ENCODE data around the gene RANBP1. TPM values are rescaled to one million over a fixed set of nuclear protein-coding genes. Genes with fewer than 3 reads are reported as not detected.
"Not testable (repeated sequence)": the region's sequence is repeated elsewhere in the genome, so short reads cannot be mapped to it uniquely, and the experiment has no call there.

RANBP1 gene
- total RNA-seq, 2 donors from 2014 or later = 65.7 to 75.2 TPM

DNA sequence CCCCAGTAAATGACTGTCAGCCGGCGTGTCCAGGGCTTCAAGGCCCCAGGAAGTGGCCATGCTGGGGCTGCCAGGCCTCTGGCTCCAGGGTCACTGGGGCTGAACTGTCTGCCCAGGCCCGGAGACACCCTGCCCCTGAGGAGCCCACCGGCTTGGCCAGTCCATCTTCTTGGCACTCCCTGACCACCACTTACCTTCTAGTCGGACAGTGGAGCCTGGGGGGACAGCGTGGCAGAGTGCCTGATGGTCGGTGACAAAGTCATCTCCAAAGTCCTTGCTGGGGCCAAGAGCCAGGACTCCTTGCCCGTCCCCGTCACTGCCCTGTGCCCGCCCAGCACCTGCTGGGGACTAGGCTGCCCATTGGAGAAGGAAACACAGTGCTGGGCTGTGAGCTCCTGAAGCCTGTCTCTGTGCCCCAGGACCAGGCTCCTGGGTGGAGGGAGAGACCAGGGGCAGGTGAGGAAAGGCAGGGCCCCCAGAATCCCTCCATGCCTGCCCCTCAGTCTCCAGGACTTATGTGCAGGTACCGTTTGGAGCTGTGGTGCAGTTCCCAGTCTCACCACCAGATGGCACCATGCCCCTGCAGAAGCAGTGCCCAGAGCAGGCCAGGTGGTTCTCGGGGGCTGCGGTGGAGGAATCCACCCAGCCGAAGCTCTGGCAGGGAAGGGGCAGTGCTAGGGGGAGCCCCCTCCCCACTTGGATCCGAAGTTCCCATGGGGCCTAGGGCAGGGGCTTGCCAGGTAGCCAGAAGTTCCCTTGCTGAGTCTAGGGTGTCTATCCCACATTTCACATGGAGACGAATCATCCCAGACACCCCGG is 40.9 kb downstream of the RANBP1 start:
- peak overlapping the region; percentile 34 for H3K27ac Mint-ChIP-seq
- H3K36me3 Mint-ChIP-seq (ENCODE audit: low read depth) = no peaks in the 10 kb centered on the region

DNA sequence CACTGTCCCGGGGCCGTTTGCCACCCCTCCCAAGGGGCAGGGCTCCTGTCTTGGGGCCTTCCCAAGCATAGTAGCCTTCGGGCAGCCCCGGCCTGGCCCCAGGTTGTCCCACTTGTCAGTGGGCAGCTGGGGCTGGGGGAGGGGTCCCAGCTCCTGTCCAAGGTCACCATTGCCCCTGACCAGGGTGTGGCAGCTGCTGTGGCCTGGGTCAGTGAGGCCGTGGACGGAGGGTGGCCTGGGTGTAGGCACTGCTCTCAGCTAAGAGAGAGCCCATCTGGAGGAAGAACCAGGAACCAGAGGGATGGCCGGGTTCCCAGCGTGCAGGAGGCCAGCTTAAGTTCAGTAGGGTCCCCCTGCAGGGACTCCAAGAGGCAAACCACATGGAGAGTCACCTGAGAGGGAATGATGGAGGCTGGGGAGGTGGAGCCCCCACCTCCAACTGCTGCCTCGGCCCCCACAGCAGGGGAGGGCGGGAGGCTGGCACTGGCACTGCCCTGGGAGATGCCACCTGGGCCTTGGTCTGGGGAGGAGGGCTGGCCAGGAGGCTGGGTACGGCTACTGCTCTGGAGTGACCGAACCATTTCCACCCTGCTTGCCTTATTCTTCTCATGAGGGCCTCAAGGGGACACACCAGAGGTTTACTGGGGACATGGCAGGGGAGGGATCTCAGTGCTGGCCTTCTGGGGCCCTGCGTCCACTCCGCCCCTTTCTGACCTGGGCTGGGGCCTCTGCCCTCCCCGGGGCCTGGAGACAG is 41.7 kb downstream of the RANBP1 start:
- no peaks in the 10 kb centered on the region for H3K27me3 Mint-ChIP-seq
- H3K9me3 ChIP-seq (ENCODE audit: control insufficient read depth, low read length, poor library complexity, severe bottlenecking) = no peaks in the 10 kb centered on the region
- no peak overlapping the region for H3K4me3 Mint-ChIP-seq
- ATAC-seq (no peak), DNase-seq (no peak)
- H3K27ac Mint-ChIP-seq = peak overlapping the region; percentile 34
- H3K4me1 Mint-ChIP-seq = peaks cover 4% of the 10 kb centered on the region
- no peaks in the 10 kb centered on the region for H3K36me3 Mint-ChIP-seq (ENCODE audit: low read depth)

More for the DNA sequence above, 40.9 kb downstream of the RANBP1 start:
- peaks cover 4% of the 10 kb centered on the region for H3K4me1 Mint-ChIP-seq
- peak; percentile 72 to 90 (median 79) for DNase-seq
- H3K27me3 Mint-ChIP-seq = no peaks in the 10 kb centered on the region
- H3K9me3 ChIP-seq (ENCODE audit: control insufficient read depth, low read length, poor library complexity, severe bottlenecking) = no peaks in the 10 kb centered on the region
- peak; percentile 87 for ATAC-seq
- no peak overlapping the region for H3K4me3 Mint-ChIP-seq

GRCh38 chr22:20158391-20159036 is 42.6 kb downstream of the RANBP1 start:
- no peak overlapping the region for H3K4me3 Mint-ChIP-seq
- H3K27ac Mint-ChIP-seq = no peak overlapping the region
- ATAC-seq (no peak), DNase-seq (no peak)
- no peaks in the 10 kb centered on the region for H3K36me3 Mint-ChIP-seq (ENCODE audit: low read depth)
- H3K4me1 Mint-ChIP-seq = peaks cover 4% of the 10 kb centered on the region
- H3K27me3 Mint-ChIP-seq = no peaks in the 10 kb centered on the region
- no peaks in the 10 kb centered on the region for H3K9me3 ChIP-seq (ENCODE audit: control insufficient read depth, low read length, poor library complexity, severe bottlenecking)

- peaks cover 4% of the 10 kb centered on the region for H3K4me1 Mint-ChIP-seq
- no peak overlapping the region for H3K4me3 Mint-ChIP-seq
- no peak for ATAC-seq
- H3K27ac Mint-ChIP-seq = no peak overlapping the region
- H3K9me3 ChIP-seq (ENCODE audit: control insufficient read depth, low read length, poor library complexity, severe bottlenecking) = no peaks in the 10 kb centered on the region
- H3K36me3 Mint-ChIP-seq (ENCODE audit: low read depth) = no peaks in the 10 kb centered on the region
- no peaks in the 10 kb centered on the region for H3K27me3 Mint-ChIP-seq
- no peak for DNase-seq
Measured at GRCh38 chr22:20159076-20159475, 43.2 kb downstream of the RANBP1 start.

DNA sequence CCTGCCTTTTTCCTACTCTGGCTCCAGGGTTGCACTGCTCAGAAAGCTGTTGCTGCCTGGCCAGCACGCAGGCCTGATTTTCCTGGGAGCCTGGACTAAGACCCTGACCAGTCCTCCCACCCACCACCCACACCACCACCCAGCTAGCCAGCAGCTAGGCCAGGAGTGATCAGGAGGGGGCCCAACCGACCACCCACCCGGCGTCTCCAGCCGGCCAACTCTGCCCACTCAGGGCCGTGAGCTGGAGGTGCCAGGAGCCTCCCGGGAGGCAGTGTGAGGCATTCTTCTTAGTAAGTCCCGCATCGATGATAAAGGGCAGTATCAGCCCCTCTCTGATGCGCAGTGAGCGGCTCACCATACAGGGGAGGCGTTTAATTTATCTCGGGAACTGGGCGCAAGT is 43.6 kb downstream of the RANBP1 start:
- not testable (repeated sequence) for H3K27ac Mint-ChIP-seq; H3K36me3 Mint-ChIP-seq (ENCODE audit: low read depth); ATAC-seq; H3K4me3 Mint-ChIP-seq; H3K9me3 ChIP-seq (ENCODE audit: control insufficient read depth, low read length, poor library complexity, severe bottlenecking); H3K4me1 Mint-ChIP-seq; DNase-seq; H3K27me3 Mint-ChIP-seq

GRCh38 chr22:20160041-20160440 is 44.1 kb downstream of the RANBP1 start:
- H3K9me3 ChIP-seq (ENCODE audit: control insufficient read depth, low read length, poor library complexity, severe bottlenecking) = no peaks in the 10 kb centered on the region
- H3K4me3 Mint-ChIP-seq = no peak overlapping the region
- H3K27ac Mint-ChIP-seq = no peak overlapping the region
- H3K4me1 Mint-ChIP-seq = peaks cover 4% of the 10 kb centered on the region
- ATAC-seq = no peak
- H3K27me3 Mint-ChIP-seq = no peaks in the 10 kb centered on the region
- H3K36me3 Mint-ChIP-seq (ENCODE audit: low read depth) = no peaks in the 10 kb centered on the region
- DNase-seq = no peak

DNA sequence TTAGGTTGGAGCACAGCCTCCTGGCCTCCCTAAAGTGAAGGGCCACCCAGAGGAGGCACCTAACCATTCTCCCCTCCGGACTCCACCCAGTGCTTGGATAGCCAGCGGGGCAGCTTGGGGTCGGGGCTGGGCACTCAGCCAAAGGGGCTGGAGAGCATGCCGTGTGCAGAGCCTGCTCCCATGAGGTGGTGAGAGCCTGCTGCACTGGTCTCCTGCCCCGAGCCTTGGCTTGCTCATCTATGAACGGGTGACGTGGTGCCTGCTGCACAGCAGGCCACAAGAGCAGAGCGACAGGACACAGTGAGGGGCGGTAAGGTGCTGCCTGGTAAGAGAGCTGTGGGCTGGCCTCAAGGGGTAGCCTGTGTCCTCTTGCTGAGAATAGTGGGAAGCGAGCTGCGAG is 49.0 kb downstream of the RANBP1 start:
- ATAC-seq = no peak
- no peaks in the 10 kb centered on the region for H3K27me3 Mint-ChIP-seq
- no peak overlapping the region for H3K27ac Mint-ChIP-seq
- no peak for DNase-seq
- no peaks in the 10 kb centered on the region for H3K9me3 ChIP-seq (ENCODE audit: control insufficient read depth, low read length, poor library complexity, severe bottlenecking)
- H3K4me1 Mint-ChIP-seq = no peaks in the 10 kb centered on the region
- H3K4me3 Mint-ChIP-seq = no peak overlapping the region
- H3K36me3 Mint-ChIP-seq (ENCODE audit: low read depth) = no peaks in the 10 kb centered on the region

- no peak overlapping the region for H3K4me3 Mint-ChIP-seq
- no peaks in the 10 kb centered on the region for H3K36me3 Mint-ChIP-seq (ENCODE audit: low read depth)
- H3K9me3 ChIP-seq (ENCODE audit: control insufficient read depth, low read length, poor library complexity, severe bottlenecking) = no peaks in the 10 kb centered on the region
- no peaks in the 10 kb centered on the region for H3K4me1 Mint-ChIP-seq
- ATAC-seq = no peak
- no peak overlapping the region for H3K27ac Mint-ChIP-seq
- H3K27me3 Mint-ChIP-seq = peaks cover 3% of the 10 kb centered on the region
- DNase-seq = no peak
Measured at GRCh38 chr22:20165421-20165820, 49.5 kb downstream of the RANBP1 start.

- H3K36me3 Mint-ChIP-seq (ENCODE audit: low read depth) = no peaks in the 10 kb centered on the region
- no peak overlapping the region for H3K4me3 Mint-ChIP-seq
- no peak overlapping the region for H3K27ac Mint-ChIP-seq
- DNase-seq (no peak), ATAC-seq (no peak)
- H3K27me3 Mint-ChIP-seq = peaks cover 6% of the 10 kb centered on the region
- H3K4me1 Mint-ChIP-seq = no peaks in the 10 kb centered on the region
- no peaks in the 10 kb centered on the region for H3K9me3 ChIP-seq (ENCODE audit: control insufficient read depth, low read length, poor library complexity, severe bottlenecking)
Measured at GRCh38 chr22:20165913-20166312, 50.0 kb downstream of the RANBP1 start.

- Mint-ChIP-seq H3K36me3 (ENCODE audit: low read depth) (no peaks in the 10 kb centered on the region), H3K27ac (no peak overlapping the region), H3K27me3 (peaks cover 6% of the 10 kb centered on the region), H3K4me3 (no peak overlapping the region), H3K4me1 (no peaks in the 10 kb centered on the region)
- DNase-seq (no peak), ATAC-seq (no peak)
- H3K9me3 ChIP-seq (ENCODE audit: control insufficient read depth, low read length, poor library complexity, severe bottlenecking) = no peaks in the 10 kb centered on the region
Measured at GRCh38 chr22:20166703-20167102, 50.8 kb downstream of the RANBP1 start.

DNA sequence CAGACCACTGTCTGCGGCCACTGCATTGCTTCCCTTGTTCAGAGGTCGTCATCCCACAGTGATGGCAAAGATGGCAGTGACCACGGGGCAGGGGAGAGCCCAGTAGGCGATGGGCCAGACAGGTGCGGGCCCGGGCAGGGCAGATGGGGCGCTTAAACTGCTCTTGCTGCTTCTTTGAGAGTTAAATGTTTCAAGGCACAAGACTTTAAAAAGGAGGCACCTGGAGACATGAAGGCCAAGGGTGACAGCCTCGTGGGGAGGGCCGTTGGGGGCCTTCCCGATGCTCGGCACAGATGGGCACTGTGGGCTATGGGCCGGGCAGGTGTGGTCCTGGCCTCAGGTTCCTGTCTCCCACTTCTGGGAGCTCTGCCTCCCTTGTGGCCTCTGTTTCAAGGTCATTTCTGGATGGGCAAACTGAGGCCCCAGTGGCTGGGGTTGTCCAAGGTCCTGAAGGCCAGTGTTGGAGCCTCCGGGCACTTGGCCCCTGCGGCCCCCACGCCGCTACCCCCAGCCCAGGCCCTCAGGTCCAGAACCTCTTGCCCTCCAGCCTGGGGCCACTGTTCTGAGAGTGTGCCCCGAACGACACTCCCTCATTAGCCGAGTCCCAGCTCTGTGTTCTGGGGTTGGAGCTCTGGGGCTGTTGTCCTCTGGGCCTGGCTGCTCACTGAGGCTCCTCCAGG is 51.9 kb downstream of the RANBP1 start:
- no peak overlapping the region for H3K4me3 Mint-ChIP-seq
- H3K9me3 ChIP-seq (ENCODE audit: control insufficient read depth, low read length, poor library complexity, severe bottlenecking) = no peaks in the 10 kb centered on the region
- H3K4me1 Mint-ChIP-seq = no peaks in the 10 kb centered on the region
- H3K27me3 Mint-ChIP-seq = peaks cover 6% of the 10 kb centered on the region
- no peaks in the 10 kb centered on the region for H3K36me3 Mint-ChIP-seq (ENCODE audit: low read depth)
- no peak for ATAC-seq
- no peak overlapping the region for H3K27ac Mint-ChIP-seq
- DNase-seq = no peak

DNA sequence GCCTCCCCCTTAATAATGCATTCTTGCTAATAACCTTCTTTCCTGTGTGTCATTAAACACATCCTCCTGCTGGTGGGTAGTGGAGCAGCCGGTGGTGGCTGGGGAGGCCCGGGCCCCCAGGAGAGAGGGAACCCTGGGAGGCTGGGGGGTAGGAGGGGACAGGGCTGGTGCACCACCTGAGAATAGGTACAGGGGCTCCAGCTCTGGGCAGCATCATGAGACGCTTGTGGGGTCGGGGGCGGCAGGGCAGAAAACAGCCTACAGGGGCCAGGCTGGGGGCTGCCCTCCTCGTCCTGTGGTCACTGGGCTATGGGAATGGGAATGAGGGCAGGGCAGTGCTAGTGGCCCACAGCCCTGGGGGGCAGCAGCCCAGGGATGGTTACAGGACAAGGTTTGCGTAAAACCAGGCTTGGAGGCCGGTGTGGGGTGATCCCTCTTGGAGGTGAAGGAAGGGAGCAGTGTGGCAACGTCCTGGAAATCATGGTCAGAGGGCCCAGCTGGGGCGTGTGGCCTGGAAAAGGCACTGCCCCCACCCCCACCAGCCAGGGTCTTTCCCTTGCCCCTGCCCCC is 53.4 kb downstream of the RANBP1 start:
- ATAC-seq (no peak), DNase-seq (no peak)
- H3K4me3 Mint-ChIP-seq = no peak overlapping the region
- H3K27me3 Mint-ChIP-seq = peaks cover 6% of the 10 kb centered on the region
- no peak overlapping the region for H3K27ac Mint-ChIP-seq
- H3K36me3 Mint-ChIP-seq (ENCODE audit: low read depth) = no peaks in the 10 kb centered on the region
- no peaks in the 10 kb centered on the region for H3K9me3 ChIP-seq (ENCODE audit: control insufficient read depth, low read length, poor library complexity, severe bottlenecking)
- no peaks in the 10 kb centered on the region for H3K4me1 Mint-ChIP-seq

DNA sequence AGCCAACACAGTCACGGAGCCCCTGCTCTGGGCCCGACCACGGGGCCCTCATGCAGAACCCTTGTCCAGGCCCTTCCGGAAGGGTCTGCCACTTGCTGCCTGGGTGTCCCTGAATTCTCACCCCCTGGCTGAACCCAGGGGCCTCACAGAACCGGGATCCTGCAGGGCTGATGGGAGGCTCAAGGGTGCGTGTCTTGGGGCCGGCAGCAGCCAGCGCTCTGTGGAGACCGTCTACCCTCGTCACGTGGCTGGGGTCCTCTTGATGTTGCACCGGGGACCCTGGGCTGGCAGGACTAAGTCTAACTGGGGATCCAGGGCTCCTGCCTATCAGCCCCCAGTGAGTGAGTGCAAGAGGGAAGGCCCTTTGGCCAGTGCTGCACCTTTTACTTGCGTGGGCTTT is 54.3 kb downstream of the RANBP1 start:
- H3K9me3 ChIP-seq (ENCODE audit: control insufficient read depth, low read length, poor library complexity, severe bottlenecking) = no peaks in the 10 kb centered on the region
- Mint-ChIP-seq H3K4me1 (no peaks in the 10 kb centered on the region), H3K27me3 (peaks cover 6% of the 10 kb centered on the region), H3K4me3 (no peak overlapping the region), H3K36me3 (ENCODE audit: low read depth) (no peaks in the 10 kb centered on the region), H3K27ac (no peak overlapping the region)
- ATAC-seq = no peak
- no peak for DNase-seq
